Measurements from ENCODE around the gene ACSS1.

DNA sequence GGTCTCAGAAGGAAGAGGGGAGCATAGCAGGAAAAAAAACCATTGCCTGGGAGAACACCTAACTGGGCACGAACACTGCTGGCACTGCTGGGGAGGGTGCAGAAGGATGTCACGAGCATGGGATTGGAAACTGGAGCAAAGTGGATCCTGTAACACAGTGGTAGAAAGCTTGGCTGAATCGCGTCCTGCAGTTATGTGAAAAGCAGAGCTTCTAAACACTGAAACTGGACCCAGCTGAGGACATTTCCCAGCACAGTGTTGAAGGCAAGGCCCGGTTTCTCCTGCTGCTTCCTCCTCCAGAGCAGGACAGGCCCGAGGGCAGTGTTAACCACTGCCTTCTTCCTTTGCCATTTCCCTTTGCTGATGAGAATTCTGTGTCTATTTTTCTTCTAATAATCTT is 72.1 kb downstream of the ACSS1 start:
- TF ChIP-seq, protein P1, sequence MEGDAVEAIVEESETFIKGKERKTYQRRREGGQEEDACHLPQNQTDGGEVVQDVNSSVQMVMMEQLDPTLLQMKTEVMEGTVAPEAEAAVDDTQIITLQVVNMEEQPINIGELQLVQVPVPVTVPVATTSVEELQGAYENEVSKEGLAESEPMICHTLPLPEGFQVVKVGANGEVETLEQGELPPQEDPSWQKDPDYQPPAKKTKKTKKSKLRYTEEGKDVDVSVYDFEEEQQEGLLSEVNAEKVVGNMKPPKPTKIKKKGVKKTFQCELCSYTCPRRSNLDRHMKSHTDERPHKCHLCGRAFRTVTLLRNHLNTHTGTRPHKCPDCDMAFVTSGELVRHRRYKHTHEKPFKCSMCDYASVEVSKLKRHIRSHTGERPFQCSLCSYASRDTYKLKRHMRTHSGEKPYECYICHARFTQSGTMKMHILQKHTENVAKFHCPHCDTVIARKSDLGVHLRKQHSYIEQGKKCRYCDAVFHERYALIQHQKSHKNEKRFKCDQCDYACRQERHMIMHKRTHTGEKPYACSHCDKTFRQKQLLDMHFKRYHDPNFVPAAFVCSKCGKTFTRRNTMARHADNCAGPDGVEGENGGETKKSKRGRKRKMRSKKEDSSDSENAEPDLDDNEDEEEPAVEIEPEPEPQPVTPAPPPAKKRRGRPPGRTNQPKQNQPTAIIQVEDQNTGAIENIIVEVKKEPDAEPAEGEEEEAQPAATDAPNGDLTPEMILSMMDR (IDR thresholded peaks at IDR 0.05; ENCODE audit: insufficient read depth, low read depth, low read length) = no peak
- no peak for TF ChIP-seq EZH2 (IDR thresholded peaks at IDR 0.05; ENCODE audit: insufficient read depth, low read length)

Data from astrocyte (in vitro differentiated cells and primary cell).